Stimulated activated CD8-positive, alpha-beta memory T cell treated with anti-CD3 and anti-CD28 coated beads, Interleukin-2, amount 100 ng/mL, for 1 hour (primary cell): Measurements from ENCODE around the gene BTBD2.
"Not testable (repeated sequence)": the region's sequence is repeated elsewhere in the genome, so short reads cannot be mapped to it uniquely, and the experiment has no call there.

Experiments
- DNase-seq, 2 donors: peaks; one replicate each; pipeline ENCODE4 v3.0.0-alpha.2; 2020; ENCODE audit warnings: low read depth in 2 of 2

The BTBD2 gene

DNA sequence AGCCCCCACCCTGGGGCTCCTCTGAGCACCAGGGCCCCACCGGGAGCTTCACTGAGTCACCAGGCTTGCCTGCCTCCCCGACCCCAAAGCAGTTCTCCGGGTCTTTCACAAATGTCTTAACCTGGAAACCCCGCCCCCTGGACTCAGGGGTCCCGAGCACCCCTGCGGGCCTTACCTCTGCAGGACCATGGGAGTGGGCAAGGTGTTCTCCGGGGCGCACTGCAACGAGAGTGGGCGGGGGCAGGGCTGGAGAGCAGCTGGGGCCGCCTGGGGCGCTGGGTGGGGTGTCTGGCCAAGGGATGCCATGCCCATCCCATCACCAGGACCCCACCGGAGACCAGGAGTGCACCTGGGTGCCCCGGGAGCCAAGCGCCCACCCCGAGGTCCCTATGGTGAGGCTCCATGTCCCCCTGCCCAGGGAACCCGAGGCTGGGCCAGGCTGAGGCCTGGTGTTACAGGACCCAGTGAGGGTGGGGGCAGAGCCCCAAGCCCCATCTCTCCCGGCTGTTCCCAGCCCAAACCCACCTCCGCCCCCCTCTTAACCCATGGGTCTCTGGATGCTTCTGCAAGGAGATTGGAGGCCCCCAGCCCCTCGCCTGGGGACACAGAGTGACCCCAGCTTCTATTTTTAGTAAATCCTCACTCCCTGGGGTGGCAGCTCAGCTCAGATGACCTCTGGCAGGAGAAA is 24.6 kb upstream of the BTBD2 start:
- DNase-seq: no peak

DNA sequence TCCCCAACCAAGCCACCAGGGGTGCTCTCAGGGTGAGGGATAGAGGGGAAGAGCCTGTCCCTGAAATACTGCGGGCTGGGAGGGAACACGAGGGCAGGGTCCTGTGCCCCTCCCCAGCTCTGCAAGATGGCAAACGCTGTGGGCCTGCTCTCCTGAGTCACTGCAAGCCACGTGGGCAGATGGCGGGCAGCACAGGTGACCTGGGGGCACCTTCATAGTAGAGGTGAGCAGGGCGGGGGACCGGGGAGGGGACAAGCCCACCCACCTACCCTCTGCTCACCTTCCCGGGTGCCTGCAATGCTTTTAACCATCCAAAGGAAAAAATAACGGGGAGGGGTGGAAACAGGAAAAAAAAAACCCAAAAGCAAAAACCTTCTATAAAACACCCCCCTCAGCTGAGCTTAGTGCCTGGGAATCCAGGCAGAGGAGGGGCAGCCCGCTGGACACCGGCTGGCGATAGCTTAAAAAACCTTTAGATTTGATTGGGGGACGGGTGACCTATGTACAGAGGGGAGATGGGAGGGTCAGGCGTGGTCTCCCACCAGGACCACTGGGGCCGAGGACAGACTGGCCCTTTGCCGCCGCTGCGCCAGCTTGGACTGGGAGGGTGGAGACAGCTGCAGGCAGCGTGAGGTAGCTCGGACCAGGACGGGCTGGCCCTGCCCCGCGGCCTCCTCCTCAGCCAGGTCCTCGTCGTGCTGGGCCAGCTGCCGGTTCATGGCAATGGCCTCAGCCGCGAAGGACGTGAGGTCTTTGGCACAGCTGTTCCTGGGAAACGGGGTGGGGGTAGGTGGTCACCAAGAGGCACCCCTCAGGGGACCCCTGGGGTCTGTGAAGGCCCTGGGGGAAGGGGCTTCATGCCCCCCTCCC is 23.8 kb upstream of the BTBD2 start:
- no peak for DNase-seq

DNA sequence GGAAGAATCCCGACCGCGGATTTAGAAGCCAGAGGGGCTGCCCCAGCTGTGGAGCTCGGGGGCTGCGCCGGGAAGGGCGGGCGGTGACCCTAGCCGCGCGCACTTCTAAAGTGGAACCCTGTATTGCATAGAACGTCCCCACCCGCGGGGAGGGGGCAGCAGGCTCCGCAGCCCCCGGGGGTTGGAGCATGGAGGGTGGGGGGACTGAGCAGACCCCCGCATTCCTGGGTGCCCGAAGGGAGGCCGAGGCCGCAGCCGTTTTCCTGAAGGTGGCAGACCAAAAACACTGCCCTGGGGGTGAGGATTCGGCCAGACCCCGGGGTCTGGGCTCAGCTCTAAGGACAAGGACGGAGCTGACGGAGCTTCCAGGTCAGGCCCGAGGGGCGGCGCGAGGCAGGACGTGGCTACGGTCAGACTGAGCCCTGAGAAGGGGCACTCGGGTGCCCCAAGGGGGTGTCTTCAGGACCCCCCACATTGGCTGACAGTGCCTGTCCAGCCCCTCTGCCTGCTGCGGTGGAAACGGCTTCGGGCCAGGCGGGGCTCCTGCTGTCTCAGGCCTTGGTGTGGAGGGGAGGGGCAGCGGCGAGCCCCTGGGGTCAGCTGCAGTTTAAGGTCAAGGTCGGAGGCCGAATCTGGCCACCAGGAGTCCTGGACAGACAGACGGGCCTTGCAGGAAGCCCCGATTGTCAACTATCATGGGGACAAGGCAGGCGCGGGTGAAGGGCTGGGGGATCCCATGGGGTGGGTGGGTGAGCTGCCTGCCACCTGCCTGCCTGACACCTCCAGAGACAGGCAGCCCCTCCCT is 23.0 kb upstream of the BTBD2 start:
- no peak for DNase-seq

DNA sequence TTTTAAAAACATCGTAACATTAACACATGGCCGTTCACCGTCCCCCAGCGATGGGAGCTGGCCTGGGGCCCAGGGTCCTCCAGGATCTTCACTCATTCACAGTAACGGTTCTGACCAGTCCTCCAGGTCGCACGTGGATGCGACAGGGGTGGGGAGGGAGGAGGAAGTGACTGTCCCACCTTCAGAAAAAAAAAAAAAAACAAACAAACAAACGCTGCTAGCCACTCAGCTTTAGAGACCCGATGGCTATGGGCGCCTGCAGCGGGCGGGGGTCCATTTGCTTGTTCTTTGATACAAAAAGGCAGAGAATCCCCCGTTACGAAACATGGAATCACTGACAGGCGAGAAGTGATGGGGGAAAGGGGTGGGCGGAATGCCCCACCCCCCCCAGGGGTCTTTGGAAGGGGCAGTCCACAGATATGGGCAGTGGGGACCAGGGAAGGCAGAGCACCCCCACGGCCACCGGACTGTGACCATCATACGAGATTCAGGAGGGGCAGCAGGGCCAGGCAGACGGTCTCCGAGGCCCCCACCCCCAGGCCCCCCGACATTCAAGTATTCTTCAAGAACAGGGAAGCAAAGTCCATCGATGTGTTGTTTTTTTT is 22.2 kb upstream of the BTBD2 start:
- DNase-seq: no peak

DNA sequence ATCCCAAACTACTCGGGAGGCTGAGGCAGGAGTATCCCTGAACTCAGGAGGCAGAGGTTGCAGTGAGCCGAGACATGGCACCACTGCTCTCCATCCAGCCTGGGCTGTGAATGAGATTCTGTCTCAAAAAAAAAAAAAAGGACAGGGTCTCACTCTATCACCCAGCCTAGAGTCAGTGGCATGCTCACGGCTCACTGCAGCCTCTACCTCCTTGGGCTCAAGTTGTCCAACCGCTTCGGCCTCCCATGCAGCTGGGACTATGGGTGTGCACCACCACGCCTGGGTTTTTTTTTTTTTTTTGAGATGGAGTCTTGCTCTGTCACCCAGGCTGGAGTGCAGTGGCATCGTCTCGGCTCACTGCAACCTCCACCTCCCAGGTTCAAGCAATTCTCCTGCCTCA is 20.9 kb upstream of the BTBD2 start:
- no peak for DNase-seq

DNA sequence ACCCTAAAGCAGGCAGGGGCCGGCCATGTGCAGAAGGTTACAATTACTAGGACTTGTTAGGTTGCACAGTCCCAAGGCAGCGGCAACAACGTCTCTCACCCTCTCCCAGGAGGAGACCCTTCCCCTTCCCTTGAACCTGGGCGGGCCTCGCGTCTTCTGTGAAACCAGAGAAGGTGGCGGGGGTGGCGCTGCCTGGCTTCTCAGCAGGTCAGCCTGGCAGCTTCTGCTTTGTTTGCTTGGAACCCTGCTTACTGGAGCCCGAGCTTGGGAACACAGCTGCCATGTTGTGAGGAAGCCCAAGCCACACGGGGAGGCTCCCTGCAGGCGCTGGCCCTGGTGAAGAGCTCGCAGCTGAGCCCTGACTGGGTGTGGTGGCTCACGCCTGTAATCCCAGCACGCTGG is 20.1 kb upstream of the BTBD2 start:
- DNase-seq: no peak

DNA sequence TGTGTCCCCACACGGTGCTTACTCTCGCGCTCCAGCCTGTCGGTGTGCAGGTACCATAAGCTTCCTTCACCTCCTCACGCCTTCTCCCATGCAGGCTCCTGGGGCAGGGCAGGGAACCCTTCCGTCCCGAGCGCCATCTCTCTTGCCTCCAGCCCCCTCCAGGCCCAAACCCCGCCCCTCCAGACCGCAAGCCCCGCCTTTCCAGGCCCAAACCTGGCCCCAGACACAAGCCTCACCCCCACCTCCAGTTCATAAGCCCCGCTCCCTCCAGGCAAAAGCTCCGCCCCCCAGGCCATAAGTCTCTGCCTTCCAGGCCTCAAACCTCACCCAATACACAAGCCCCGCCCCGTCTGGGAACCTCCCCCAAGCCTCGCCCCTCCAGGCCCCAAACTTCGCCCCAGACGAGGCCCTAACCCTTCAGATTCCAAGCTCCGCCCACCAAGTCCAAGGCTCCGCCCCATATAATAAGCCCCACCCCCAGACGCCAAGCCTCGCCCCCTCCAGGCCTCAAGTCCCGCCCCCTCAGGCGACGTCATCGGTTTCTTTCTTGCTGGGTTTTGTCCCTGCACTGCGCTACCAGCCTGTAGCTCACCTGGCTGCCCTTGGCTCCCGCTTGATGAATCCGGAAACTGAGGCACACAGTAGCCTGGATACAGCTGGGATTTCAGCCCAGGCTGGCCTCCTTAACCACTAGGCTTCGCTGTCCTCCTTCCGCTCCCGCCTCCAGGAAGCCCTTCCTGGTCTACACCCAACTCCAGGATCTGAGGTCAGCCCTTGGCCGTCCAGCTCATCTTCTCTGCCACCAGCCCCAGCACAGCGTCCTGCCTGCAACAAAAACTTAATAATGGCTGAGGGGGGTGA is 19.4 kb upstream of the BTBD2 start:
- no peak for DNase-seq

DNA sequence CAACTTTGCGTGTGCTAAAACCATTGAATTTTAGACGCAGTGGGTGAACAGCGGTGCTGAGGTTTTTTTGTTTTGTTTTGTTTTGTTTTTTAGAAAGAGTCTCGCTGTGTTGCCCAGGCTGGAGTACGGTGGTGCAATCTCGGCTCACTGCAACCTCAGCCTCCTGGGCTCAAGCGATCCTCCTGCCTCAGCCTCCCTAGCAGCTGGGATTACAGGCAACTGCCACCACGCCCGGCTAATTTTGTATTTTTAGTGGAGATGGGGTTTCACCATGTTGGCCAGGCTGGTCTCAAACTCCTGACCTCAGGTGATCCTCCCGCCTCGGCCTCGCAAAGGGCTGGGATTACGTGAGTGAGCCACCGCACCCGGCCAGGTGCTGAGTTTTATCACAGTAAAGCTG is 18.7 kb upstream of the BTBD2 start:
- not testable (repeated sequence) for DNase-seq

DNA sequence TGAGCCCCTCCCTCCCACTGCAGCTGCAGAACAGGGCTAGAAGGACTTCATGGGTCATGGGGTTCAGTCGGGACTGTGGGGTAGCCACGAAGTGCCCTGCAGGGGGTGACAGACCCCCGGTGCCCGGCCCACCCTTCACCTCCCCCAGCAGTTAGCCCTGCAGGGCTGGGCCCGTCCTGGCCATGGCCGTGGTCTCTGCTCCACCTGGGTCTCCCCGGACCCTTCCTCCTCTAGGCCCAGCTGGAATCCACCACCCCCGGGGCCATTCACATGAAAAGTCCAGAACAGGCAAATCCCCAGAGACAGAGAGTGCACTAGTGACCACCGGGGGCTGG is 18.3 kb upstream of the BTBD2 start:
- no peak for DNase-seq

DNA sequence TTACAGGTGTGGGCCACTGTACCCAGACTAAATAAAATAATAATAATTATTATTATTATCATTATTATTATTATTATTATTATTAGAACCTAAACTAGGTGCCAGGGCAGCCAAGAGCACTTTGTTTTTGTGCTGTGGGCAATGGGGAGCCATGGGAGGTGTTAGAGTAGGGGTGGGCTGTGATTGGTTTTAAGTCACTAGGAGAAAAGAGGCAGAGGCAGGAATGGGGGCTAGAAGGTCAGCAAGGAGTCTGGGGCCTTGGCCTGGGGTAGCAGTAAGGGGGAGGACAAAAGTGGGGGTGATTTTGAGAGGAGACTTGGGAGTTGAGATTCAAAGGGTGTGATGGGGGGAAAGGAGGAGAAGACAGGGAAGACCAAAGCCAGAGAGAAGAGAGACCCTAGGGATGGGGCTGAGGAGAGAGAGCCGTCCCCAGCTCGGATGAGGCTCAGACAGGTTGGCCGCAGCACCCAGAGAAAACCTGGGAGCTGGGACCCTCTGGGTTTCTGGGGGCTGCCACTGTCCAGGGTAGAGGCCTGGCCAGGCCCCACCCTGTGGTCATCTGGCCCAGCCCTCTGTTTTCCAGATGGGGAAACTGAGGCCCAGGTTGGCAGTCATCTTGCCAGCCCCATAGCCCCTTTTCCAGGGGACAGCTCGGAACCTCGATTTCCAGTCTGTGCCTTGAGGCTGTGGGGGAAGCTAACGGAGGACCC is 17.8 kb upstream of the BTBD2 start:
- no peak for DNase-seq

DNA sequence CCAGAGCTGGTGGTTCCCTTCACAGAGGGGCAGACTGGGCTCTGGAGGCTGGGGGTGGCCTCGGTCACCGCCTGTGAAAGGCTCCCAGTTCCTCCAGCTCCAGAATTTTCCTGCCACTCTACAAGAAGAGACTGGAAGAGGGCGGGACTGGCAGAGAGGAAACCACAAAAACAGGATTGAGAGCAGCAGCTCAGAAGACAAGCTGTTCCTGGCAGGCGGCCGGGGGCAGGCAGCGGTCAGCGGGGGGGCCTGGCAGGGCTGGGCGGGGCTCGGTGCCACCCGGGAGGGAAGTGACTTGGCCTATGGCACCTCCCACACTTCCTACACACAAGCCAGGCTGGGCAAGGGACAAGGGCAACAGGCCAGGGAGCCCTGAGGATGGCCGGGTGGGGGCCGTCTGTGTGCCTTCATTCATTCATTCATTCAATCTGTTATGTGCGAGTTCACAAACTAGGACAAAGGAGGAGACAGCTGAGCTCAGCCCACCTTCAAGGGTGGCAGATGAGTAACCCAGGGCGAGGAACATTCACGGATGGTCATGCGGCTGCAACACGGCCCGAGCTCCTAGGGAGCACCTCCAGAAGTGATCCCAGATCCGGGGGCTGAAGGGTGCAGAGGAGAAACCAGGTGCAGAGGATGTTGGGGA is 16.9 kb upstream of the BTBD2 start:
- no peak for DNase-seq

DNA sequence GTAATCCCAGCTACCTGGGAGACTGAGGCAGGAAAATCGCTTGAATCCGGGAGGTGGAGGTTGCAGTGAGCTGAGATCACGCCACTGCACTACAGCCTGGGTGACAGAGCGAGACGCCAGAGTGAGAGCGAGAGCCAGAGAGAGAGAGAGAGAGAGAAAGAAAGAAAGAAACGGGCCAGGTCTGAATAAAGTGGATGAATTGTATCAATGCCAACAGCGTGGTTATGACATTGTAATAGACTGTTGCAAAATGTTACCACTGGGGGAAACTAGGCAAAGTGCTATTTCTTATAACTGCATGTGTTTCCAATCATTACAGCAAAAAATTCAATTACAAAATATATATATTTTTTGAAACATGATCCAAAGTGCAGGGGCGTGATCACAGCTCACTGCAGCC is 11.8 kb upstream of the BTBD2 start:
- DNase-seq: no peak

DNA sequence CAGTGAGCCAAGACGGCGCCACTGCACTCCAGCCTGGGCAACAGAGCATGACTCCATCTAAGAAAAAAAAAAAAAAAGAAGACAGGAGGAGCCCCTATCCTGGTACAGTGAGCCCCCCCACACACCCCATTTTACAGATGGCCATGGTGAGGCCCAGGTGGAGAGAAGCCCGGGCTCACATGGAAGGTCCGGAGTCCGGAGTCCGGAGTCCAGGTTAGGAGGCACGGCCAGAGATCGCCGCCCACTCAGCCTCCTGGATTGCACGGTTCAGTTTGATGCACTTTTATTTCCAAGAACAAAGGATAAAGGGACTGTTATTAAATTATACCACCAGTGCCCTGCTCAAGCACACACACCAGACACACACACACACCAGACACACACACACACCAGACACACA is 11.3 kb upstream of the BTBD2 start:
- no peak for DNase-seq

DNA sequence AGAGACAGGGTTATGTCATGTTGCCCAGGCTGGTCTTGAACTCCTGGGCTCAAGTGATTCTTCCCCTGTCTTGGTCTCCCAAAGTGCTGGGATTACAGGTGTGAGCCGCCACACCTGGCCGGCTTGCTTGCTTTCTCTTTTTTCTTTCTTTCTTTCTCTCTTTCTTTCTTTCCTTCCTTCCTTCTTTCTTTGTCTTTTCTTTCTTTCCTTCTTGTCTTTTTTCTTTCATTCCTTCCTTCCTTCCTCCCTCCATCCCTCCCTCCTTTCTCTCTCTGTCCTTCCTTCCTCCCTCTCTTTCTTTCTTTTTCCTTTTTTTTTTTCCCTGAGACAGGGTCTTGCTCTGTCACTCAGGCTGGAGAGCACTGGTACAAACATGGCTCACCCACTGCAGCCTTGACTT is 6.8 kb upstream of the BTBD2 start:
- DNase-seq: no peak

DNA sequence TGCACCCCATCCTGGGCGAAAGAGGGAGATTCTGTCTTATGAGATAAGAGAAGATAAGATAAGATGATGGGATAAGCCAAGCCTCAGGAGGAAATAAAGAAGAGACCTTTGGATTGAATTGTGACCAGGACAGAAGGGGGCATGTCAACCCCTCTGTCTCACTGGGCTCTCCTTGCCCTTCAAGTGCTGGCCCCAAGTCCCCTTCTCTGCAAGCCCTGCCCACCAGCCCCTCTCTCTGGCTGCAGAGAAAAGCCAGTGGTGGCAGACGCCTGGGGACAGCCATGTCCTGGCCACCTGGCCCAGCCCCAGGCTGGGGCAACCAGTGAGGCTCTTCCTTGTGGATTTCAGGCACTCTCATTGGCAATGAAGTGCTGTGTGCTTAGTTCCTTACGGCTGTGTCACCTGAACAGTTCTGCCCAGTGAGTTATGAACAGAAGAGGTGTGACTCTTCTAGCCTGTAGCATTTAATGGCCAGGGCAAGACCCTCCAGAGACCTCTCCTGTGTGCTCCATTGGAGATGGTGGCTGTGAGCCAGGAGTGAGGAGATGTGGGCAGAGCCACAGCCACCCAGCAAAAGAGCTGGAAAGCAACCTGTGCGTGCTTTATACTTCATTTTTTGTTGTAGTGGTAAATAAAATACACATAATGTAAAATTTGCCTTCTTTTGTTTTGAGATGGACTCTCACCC is 6.1 kb upstream of the BTBD2 start:
- no peak for DNase-seq

DNA sequence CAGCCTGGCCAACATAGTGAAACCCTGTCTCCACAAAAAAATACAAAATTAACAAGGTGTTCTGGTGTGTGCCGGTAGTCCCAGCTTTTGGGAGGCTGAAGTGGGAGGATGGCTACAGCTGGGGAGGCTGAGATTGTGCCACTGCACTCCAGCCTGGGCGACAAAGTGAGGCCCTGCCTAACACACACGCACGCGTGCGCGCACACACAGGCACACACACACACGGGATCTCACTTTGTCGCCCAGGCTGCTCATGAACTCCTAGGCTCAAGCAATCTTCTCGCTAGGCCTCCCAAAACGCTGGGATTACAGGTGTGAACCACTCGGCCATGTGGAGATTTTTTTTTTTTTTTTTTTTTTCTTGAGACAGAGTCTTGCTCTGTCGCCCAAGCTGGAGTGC is 3.2 kb upstream of the BTBD2 start:
- DNase-seq: no peak

DNA sequence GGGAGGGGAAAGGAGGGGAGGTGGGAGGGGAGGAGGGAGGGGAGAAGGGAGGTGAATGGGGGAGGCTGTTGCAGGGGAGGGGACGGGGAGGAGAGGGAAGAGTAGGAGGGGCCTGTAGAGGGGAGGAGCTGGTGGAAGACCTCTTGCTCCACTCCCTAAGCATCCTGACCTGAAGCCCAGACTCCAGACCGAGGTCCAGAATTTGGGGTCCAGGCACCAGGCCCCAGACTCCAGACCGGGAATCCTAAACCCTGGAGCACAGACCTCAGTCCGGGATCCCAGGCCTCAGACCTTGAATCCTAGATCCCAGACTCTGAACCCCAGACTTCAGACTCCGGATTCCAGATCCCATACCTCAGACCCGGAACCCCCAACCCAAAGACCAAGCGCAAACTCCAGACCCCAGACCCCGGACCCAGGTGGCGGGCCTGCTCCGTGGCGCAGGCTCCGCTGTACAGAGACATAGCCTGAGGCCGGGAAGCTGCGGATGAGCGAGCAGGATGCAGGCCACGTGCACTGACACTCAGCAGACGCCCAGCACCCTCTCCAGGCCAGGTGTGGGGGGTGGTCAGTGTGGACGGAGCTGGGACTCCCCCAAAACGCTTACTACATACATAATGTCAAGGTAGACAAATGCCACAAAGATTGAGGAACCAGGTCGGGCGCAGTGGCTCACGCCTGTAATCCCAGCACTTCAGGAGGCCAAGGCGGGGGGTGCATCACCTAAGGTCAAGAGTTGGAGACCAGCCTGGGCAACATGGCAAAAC is 710 bp upstream of the BTBD2 start:
- no peak for DNase-seq

DNA sequence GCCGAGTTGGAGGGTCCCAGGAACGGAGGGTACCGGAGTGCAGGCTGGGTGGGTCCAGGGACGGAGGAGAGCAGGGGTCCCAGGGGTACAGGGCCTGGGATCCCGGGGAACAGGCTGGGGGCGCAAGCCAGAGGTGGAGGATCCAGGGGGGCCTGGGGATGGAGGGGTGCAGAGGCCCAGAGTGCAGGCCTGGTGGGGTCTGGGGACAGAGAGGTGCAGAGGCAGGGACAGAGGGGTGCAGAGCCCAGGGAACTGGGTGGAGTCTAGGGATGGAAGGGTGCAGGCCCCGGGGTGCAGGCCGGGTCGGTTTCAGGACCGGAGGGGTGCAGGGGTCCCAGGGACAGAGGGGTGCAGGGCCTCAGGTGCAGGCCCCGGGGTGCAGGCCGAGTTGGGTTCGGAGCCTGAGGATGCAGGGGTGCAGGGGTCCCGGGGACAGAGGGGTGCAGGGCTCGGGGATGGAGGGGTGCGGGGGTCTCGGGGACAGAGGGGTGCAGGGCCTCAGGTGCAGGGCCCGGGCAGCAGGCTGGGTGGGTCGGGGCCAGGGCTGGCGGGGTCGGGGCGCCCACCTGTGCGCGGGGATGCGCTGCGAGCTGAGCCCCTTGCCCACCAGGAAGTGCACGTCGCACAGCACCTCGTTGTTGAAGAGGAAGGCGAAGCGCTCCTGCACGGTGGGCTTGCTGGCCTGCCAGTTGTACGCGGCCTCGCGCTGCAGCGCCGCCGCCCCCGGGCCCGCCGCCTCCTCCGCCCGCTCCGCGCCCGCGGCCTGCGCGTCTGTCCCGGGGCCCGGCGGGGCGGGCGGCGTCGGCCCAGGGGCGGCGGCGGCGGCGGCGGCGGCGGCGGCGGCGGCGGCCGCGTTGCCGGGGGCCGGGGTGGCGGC is 545 bp downstream of the BTBD2 start:
- DNase-seq: no peak
